Measurements from ENCODE around the gene VPS37B. TPM values are rescaled to one million over a fixed set of nuclear protein-coding genes. Genes with fewer than 3 reads are reported as not detected.
"Not testable (repeated sequence)": the region's sequence is repeated elsewhere in the genome, so short reads cannot be mapped to it uniquely, and the experiment has no call there.

The VPS37B gene
- total RNA-seq, 1 donor from 2014 or later: 22.9 TPM

DNA sequence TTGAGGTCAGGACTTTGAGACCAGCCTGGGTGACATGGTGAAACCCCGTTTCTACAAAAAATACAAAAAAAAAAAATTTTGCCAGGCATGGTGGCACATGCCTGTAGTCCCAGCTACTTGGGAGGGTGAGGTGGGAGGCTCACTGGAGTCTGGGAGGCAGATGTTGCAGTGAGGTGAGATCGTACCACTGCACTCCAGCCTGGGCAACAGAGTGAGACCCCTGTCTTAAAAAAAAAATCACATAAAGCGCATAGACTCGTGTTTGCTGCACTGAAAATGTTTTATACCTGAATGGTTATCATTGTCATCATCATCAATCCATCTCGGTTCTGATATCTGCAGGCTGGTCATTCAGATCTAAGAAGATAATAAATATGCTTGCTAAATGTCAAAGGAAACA is 24.8 kb upstream of the VPS37B start:
- Mint-ChIP-seq H3K36me3 (ENCODE audit: insufficient read depth) (no peaks in the 10 kb centered on the region), H3K27me3 (no peaks in the 10 kb centered on the region), H3K4me3 (ENCODE audit: low read depth) (no peak overlapping the region), H3K4me1 (ENCODE audit: low read depth) (peaks cover 6% of the 10 kb centered on the region), H3K27ac (no peak overlapping the region), H3K9me3 (ENCODE audit: low read depth) (no peaks in the 10 kb centered on the region)
- DNase-seq (ENCODE audit: low spot score, unreplicated experiment): no peak
- TF ChIP-seq, protein P1, sequence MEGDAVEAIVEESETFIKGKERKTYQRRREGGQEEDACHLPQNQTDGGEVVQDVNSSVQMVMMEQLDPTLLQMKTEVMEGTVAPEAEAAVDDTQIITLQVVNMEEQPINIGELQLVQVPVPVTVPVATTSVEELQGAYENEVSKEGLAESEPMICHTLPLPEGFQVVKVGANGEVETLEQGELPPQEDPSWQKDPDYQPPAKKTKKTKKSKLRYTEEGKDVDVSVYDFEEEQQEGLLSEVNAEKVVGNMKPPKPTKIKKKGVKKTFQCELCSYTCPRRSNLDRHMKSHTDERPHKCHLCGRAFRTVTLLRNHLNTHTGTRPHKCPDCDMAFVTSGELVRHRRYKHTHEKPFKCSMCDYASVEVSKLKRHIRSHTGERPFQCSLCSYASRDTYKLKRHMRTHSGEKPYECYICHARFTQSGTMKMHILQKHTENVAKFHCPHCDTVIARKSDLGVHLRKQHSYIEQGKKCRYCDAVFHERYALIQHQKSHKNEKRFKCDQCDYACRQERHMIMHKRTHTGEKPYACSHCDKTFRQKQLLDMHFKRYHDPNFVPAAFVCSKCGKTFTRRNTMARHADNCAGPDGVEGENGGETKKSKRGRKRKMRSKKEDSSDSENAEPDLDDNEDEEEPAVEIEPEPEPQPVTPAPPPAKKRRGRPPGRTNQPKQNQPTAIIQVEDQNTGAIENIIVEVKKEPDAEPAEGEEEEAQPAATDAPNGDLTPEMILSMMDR (IDR thresholded peaks at IDR 0.05; ENCODE audit: unreplicated experiment): no peak

DNA sequence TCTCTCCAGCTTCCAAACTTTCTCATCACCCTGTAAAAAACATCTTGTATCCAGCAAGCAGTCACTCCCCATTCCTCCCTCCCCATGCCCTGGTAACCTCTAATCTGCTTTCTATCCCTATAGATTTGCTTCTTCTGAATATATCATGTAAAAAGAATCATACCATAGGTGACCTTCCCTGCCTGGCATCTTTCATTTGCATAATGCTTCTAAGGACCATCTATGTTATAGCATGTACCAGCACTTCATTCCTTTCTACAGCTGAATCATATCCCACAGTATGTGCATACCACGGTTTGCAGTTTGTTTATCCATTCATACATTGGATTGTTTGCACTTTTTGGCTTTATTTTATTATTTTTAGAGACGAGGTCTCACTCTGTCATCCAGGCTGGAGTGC is 22.9 kb upstream of the VPS37B start:
- Mint-ChIP-seq H3K4me3 (ENCODE audit: low read depth) (no peak overlapping the region), H3K27ac (no peak overlapping the region), H3K36me3 (ENCODE audit: insufficient read depth) (no peaks in the 10 kb centered on the region), H3K27me3 (no peaks in the 10 kb centered on the region), H3K9me3 (ENCODE audit: low read depth) (no peaks in the 10 kb centered on the region), H3K4me1 (ENCODE audit: low read depth) (peaks cover 6% of the 10 kb centered on the region)
- TF ChIP-seq, protein P1 (IDR thresholded peaks at IDR 0.05; ENCODE audit: unreplicated experiment): no peak
- no peak for DNase-seq (ENCODE audit: low spot score, unreplicated experiment)

DNA sequence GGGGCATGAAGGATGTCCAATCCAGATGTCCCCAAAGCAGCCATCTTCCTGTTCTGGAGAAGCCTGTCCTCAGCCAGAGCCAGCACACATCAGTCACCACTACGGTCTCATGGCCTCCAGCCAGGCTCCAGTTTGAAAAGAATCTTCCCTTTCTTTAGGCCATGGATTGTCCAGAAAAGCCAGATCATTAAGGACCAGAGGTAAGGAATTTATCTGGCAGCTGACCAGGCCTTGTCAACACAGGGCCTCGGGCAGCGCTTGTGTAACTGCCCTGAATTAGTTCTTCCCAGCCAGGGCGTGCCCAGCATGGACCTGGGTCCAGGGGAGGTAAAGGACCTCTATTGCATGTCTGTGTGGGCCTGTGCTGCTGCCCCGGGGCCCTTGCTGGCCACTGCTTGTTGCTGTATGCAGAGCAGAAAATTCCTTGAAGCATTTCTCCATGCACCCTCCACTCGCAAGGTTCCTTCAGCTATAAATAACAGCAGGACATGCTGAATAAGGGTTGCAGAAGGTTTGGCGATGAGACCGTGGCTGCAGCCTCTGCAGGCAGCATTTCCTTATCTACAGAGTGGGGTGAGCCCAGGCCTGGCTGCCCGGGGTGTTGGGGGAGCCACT is 21.7 kb upstream of the VPS37B start:
- Mint-ChIP-seq H3K9me3 (ENCODE audit: low read depth) (no peaks in the 10 kb centered on the region), H3K27me3 (no peaks in the 10 kb centered on the region), H3K36me3 (ENCODE audit: insufficient read depth) (no peaks in the 10 kb centered on the region), H3K4me3 (ENCODE audit: low read depth) (no peak overlapping the region), H3K27ac (no peak overlapping the region), H3K4me1 (ENCODE audit: low read depth) (peaks cover 6% of the 10 kb centered on the region)
- DNase-seq (ENCODE audit: low spot score, unreplicated experiment): no peak
- TF ChIP-seq, protein P1 (IDR thresholded peaks at IDR 0.05; ENCODE audit: unreplicated experiment): no peak

DNA sequence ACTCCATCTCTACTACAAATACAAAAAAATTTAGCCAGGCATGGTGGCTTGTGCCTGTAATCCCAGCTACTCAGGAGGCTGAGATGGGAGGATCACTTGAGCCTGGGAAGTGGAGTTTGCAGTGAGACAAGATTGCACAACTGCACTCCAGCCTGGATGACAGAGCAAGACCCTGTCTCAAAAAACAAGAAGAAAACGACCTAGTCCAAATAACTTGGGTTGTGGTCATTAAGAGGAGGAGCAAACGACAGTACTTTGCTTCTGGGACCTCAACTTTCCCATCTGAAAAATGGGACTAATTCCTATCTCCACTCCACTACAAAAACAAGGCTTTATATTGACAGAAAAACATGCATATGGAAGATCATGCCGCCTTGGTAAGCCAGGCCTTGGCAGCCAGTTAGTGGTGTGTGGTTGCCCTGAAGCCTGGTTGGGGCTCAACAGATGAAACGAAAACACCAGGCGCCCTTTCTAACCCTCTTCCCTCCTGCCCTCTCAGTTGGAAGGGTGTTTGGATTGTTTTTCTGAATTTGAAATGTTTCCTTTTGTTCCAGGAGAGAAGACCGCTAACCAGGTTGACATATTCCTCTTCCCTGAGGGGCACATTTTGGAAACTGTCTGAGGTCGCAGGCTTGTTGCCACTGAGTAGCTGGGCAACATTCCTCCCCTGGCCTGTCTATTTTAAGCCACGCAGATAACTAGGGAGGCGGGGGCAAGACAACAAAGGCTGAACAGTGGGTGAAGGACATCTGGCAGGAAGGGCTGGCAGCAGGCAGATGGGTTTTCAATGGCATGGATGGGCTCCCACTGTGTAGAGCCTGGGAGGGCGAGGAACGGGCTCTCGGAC is 13.7 kb upstream of the VPS37B start:
- Mint-ChIP-seq H3K27ac (peak overlapping the region; percentile 39), H3K9me3 (ENCODE audit: low read depth) (no peaks in the 10 kb centered on the region), H3K36me3 (ENCODE audit: insufficient read depth) (no peaks in the 10 kb centered on the region), H3K4me1 (ENCODE audit: low read depth) (peaks cover 2% of the 10 kb centered on the region), H3K4me3 (ENCODE audit: low read depth) (no peak overlapping the region), H3K27me3 (no peaks in the 10 kb centered on the region)
- TF ChIP-seq, protein P1 (IDR thresholded peaks at IDR 0.05; ENCODE audit: unreplicated experiment): no peak
- DNase-seq (ENCODE audit: low spot score, unreplicated experiment): no peak

DNA sequence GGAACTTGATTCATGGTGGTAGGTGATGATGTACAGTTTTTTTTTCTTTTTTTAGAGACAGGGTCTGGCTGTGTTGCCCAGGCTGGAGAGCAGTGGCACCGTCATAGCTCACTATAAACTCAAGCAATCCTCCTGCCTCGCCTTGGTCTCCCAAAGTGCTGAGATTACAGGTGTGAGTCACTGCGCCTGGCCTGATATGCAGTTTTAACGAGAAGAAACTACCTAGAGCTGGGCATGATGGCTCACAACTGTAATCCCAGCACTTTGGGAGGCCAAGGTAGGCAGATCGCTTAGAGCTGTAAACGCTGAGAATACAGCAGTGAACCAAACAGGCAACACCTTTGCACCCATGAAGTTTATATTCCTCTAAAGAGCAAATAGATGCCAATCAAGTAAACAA is 13.0 kb upstream of the VPS37B start:
- DNase-seq (ENCODE audit: low spot score, unreplicated experiment): no peak
- Mint-ChIP-seq H3K36me3 (ENCODE audit: insufficient read depth) (no peaks in the 10 kb centered on the region), H3K9me3 (ENCODE audit: low read depth) (no peaks in the 10 kb centered on the region), H3K4me1 (ENCODE audit: low read depth) (peaks cover 2% of the 10 kb centered on the region), H3K4me3 (ENCODE audit: low read depth) (no peak overlapping the region), H3K27me3 (no peaks in the 10 kb centered on the region), H3K27ac (no peak overlapping the region)
- TF ChIP-seq, protein P1 (IDR thresholded peaks at IDR 0.05; ENCODE audit: unreplicated experiment): no peak

DNA sequence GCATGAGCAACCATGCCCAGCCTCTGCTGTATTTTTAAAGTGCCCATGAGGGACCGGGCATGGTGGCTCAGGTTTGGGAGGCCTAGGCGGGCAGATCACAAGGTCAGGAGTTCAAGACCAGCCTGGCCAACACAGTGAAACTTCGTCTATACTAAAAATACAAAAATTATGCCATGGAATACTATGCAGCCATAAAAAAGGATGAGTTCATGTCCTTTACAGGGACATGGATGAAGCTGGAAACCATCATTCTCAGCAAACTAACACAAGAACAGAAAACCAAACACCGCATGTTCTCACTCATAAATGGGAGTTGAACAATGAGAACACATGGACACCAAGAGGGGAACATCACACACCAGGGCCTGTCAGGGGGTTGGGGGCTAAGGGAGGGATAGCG is 9.3 kb upstream of the VPS37B start:
- H3K36me3 Mint-ChIP-seq (ENCODE audit: insufficient read depth); H3K27me3 Mint-ChIP-seq; H3K9me3 Mint-ChIP-seq (ENCODE audit: low read depth); H3K4me3 Mint-ChIP-seq (ENCODE audit: low read depth); DNase-seq (ENCODE audit: low spot score, unreplicated experiment); H3K27ac Mint-ChIP-seq: not testable (repeated sequence)
- peaks cover 12% of the 10 kb centered on the region for H3K4me1 Mint-ChIP-seq (ENCODE audit: low read depth)

Measured in progenitor cell of endocrine pancreas (in vitro differentiated cells).